Measurements from ENCODE around the gene MFAP2.

The MFAP2 gene

GRCh38 chr1:17013491-17014320 lies 33.3 kb upstream of the MFAP2 start:
- DNase-seq (ENCODE audit: insufficient read length, low spot score): no peak

GRCh38 chr1:17012775-17013490 lies 32.5 kb upstream of the MFAP2 start:
- no peak for TF ChIP-seq CTCF (IDR thresholded peaks at IDR 0.05; ENCODE audit: insufficient read depth, missing control alignments)
- FAIRE-seq: no peak
- DNase-seq (ENCODE audit: insufficient read length, low spot score): no peak

More at GRCh38 chr1:17013491-17014320, 33.3 kb upstream of the MFAP2 start:
- TF ChIP-seq CTCF (IDR thresholded peaks at IDR 0.05; ENCODE audit: insufficient read depth, missing control alignments): no peak
- no peak for FAIRE-seq

- peak; percentile 45 for DNase-seq (ENCODE audit: insufficient read length, low spot score)
- no peak for TF ChIP-seq CTCF (IDR thresholded peaks at IDR 0.05; ENCODE audit: insufficient read depth, missing control alignments)
- FAIRE-seq: no peak
These were observed 31.3 kb upstream of the MFAP2 start, which contains the start of gene ATP13A2 for GRCh38 chr1:17011439-17012307. Gene ATP13A2, minus strand, starts transcription at chr1:17011928. Its CDS starts 190 bp downstream, at chr1:17011738.

- no peak for TF ChIP-seq CTCF (IDR thresholded peaks at IDR 0.05; ENCODE audit: insufficient read depth, missing control alignments)
- DNase-seq (ENCODE audit: insufficient read length, low spot score): no peak
- FAIRE-seq: no peak
These were observed 30.6 kb upstream of the MFAP2 start for GRCh38 chr1:17011092-17011438.

- DNase-seq (ENCODE audit: insufficient read length, low spot score) (no peak), FAIRE-seq (no peak)
- TF ChIP-seq CTCF (IDR thresholded peaks at IDR 0.05; ENCODE audit: insufficient read depth, missing control alignments): no peak
These were observed 29.3 kb upstream of the MFAP2 start for GRCh38 chr1:17009706-17010105.

- DNase-seq (ENCODE audit: insufficient read length, low spot score): no peak
- no peak for FAIRE-seq
- TF ChIP-seq CTCF (IDR thresholded peaks at IDR 0.05; ENCODE audit: insufficient read depth, missing control alignments): no peak
These were observed 27.9 kb upstream of the MFAP2 start for GRCh38 chr1:17008208-17008855.

Measured in D721Med (cell line).